Measurements from ENCODE around the gene ACVR1. TPM values are rescaled to one million over a fixed set of nuclear protein-coding genes. Genes with fewer than 3 reads are reported as not detected.

Gene ACVR1
- total RNA-seq, 1 donor from 2014 or later: 45.5 TPM

Other genes starting within 250 kb of the ACVR1 start
- gene ACVR1C, start 247.5 kb downstream of the ACVR1 start, total RNA-seq: 0.98 and 1.0 TPM in 2 replicates
- not detected in 2 replicates for gene UPP2, start 225.5 kb upstream of the ACVR1 start, total RNA-seq

Measured in activated CD4-positive, alpha-beta T cell treated with anti-CD3 and anti-CD28 coated beads, Interleukin-2, amount 10 ng/mL, durations not matched to agents 24 days and 14 days (primary cell).